Measurements from ENCODE around the gene FIGN.

DNA sequence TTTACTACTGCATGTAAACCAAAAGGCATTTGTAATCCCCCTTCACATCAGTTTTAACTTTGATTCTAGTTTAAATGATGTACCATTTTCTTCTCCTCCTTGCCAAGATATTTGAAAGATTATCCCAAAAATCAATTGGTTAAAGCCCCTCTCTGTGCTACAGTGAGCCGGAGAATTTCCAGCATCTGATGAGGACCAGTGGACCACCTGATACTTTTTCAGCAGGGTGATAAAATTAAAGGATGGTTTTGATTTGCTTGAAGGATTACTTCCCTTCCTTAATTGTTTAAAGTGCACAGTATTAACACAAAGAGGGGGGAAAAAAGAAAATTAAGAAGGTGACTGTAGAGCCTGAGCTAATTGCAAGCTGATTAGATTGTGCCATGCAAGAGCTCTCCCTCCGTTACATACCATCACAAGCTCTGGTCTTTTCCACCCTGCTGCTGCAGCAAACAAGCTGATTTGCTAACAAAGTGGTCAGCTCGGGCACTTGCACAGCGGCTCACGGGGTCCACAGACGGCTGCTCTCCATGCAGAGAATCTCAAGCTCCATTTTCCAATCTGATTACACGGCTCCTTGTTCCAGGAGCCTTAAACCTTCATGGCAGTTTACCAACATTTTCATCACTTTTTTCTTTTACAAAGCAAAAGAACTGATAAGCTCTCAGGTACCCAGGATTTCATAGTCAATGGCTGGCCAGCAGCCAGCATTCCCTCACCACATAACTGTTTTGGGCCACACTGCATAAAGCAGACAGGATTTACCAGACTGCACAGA, 22.1 kb downstream of the FIGN start:
- TF ChIP-seq, protein P1, sequence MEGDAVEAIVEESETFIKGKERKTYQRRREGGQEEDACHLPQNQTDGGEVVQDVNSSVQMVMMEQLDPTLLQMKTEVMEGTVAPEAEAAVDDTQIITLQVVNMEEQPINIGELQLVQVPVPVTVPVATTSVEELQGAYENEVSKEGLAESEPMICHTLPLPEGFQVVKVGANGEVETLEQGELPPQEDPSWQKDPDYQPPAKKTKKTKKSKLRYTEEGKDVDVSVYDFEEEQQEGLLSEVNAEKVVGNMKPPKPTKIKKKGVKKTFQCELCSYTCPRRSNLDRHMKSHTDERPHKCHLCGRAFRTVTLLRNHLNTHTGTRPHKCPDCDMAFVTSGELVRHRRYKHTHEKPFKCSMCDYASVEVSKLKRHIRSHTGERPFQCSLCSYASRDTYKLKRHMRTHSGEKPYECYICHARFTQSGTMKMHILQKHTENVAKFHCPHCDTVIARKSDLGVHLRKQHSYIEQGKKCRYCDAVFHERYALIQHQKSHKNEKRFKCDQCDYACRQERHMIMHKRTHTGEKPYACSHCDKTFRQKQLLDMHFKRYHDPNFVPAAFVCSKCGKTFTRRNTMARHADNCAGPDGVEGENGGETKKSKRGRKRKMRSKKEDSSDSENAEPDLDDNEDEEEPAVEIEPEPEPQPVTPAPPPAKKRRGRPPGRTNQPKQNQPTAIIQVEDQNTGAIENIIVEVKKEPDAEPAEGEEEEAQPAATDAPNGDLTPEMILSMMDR (IDR thresholded peaks at IDR 0.05; ENCODE audit: low read length) = no peak
- TF ChIP-seq EZH2 (IDR thresholded peaks at IDR 0.05; ENCODE audit: borderline replicate concordance, low read length) = no peak
